ENCODE data around the gene TMEM86A. TPM values are rescaled to one million over a fixed set of nuclear protein-coding genes. Genes with fewer than 3 reads are reported as not detected.
A peak's percentile ranks its signal among the peaks of the same experiment; 100 is the strongest.
"Not testable (repeated sequence)": the region's sequence is repeated elsewhere in the genome, so short reads cannot be mapped to it uniquely, and the experiment has no call there.

Gene TMEM86A
- total RNA-seq, 2 experiments from 2014 or later = 0.92 to 2.7 TPM

DNA sequence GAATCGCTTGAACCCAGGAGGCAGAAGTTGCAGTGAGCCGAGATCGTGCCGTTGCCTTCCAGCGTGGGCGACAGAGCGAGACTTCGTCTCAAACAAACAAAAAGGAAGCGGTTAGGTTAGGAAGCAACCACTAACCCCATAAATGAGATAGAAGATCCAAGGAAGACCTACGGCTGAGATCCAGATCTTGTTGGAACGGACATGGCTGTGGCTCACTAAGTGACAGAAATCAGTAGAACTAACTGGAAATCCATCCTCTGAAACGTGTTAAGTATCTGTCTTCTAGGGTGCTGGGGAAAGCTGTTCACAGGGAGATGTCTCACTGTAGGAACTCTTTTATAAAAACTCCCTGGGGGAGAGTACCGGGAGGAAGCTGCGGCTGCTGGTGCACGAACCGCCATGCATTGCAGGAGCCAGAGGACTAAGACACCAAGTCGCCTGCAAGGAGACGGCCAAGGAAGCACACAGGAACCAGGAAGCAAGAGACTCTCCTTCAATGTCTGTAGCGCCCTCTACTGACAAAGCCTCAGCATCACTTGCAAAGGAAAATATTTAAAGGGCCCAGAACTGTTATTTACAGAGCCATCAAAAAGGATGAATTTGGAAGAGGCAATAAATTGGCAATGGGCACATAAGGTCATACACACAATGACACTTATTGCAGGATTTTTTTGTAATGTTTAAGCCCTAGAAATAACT is 47.6 kb upstream of the TMEM86A start:
- intact Hi-C loops (cut with micrococcal nuclease; ENCODE audit: unreplicated experiment) = loop anchor here (2.0 kb wide), 1 partner anchor 110 kb away; no protein-coding TSS in a partner anchor
- CTCF ChIA-PET (ENCODE audit: unreplicated experiment) = no interaction called here
- no peak overlapping the region for H3K27ac ChIP-seq (ENCODE audit: low read depth, low read length, poor library complexity, severe bottlenecking)
- no peak for TF ChIP-seq EZH2phosphoT487 (IDR thresholded peaks at IDR 0.05; ENCODE audit: borderline replicate concordance, low read depth, low read length)
- TF ChIP-seq, protein P1, sequence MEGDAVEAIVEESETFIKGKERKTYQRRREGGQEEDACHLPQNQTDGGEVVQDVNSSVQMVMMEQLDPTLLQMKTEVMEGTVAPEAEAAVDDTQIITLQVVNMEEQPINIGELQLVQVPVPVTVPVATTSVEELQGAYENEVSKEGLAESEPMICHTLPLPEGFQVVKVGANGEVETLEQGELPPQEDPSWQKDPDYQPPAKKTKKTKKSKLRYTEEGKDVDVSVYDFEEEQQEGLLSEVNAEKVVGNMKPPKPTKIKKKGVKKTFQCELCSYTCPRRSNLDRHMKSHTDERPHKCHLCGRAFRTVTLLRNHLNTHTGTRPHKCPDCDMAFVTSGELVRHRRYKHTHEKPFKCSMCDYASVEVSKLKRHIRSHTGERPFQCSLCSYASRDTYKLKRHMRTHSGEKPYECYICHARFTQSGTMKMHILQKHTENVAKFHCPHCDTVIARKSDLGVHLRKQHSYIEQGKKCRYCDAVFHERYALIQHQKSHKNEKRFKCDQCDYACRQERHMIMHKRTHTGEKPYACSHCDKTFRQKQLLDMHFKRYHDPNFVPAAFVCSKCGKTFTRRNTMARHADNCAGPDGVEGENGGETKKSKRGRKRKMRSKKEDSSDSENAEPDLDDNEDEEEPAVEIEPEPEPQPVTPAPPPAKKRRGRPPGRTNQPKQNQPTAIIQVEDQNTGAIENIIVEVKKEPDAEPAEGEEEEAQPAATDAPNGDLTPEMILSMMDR (conservative IDR thresholded peaks at IDR 0.05; ENCODE audit: low read length) = peak; percentile 86
- no peaks in the 10 kb centered on the region for H3K4me1 ChIP-seq (ENCODE audit: insufficient read depth, low read length, poor library complexity, severe bottlenecking)
- peak overlapping the region; percentile 52; the same call in 1 of the 2 replicates for H2AFZ ChIP-seq (ENCODE audit: low read length)
- no peaks in the 10 kb centered on the region for H3K79me2 ChIP-seq (ENCODE audit: insufficient read depth, low read depth, low read length)
- peak; percentile 60 for DNase-seq (ENCODE audit: low spot score)
- no peak overlapping the region for H3K4me3 ChIP-seq (ENCODE audit: low read depth, low read length, poor library complexity, severe bottlenecking)
- no peak overlapping the region for H3K4me2 ChIP-seq (ENCODE audit: low read length)
- no peaks in the 10 kb centered on the region for H4K20me1 ChIP-seq (ENCODE audit: insufficient read depth, low read length)
- no peaks in the 10 kb centered on the region for H3K9me2 ChIP-seq (ENCODE audit: insufficient read depth, low read length)
- no TSS peak for BruUV-seq (replicated peaks)
- H3K9me3 ChIP-seq (ENCODE audit: low read length) = no peaks in the 10 kb centered on the region
- POLR2A ChIA-PET = interaction anchor here (0.6 to 1.4 kb wide), 2 partner anchors 16 to 22 kb away, joined by 3 read pairs; no protein-coding TSS in a partner anchor
- H3K36me3 ChIP-seq (ENCODE audit: insufficient read depth, low read length) = no peaks in the 10 kb centered on the region

- no peaks in the 10 kb centered on the region for H3K9me3 ChIP-seq (ENCODE audit: low read length)
- TF ChIP-seq, protein P1 (conservative IDR thresholded peaks at IDR 0.05; ENCODE audit: low read length) = no peak
- TF ChIP-seq EZH2phosphoT487 (IDR thresholded peaks at IDR 0.05; ENCODE audit: borderline replicate concordance, low read depth, low read length) = no peak
- no TSS peak for BruUV-seq (replicated peaks)
- H3K36me3 ChIP-seq (ENCODE audit: insufficient read depth, low read length) = no peaks in the 10 kb centered on the region
- H4K20me1 ChIP-seq (ENCODE audit: insufficient read depth, low read length) = no peaks in the 10 kb centered on the region
- ChIA-PET CTCF (ENCODE audit: unreplicated experiment) (no interaction called here), POLR2A (no interaction called here)
- H3K4me3 ChIP-seq (ENCODE audit: low read depth, low read length, poor library complexity, severe bottlenecking) = no peak overlapping the region
- no peaks in the 10 kb centered on the region for H3K4me1 ChIP-seq (ENCODE audit: insufficient read depth, low read length, poor library complexity, severe bottlenecking)
- H3K4me2 ChIP-seq (ENCODE audit: low read length) = no peak overlapping the region
- no peak overlapping the region for H3K27ac ChIP-seq (ENCODE audit: low read depth, low read length, poor library complexity, severe bottlenecking)
- H3K79me2 ChIP-seq (ENCODE audit: insufficient read depth, low read depth, low read length) = no peaks in the 10 kb centered on the region
- DNase-seq (ENCODE audit: low spot score) = no peak
- no peaks in the 10 kb centered on the region for H3K9me2 ChIP-seq (ENCODE audit: insufficient read depth, low read length)
- H2AFZ ChIP-seq (ENCODE audit: low read length) = no peak overlapping the region
- intact Hi-C loops (cut with micrococcal nuclease; ENCODE audit: unreplicated experiment) = no loop called here
Measured at GRCh38 chr11:18657673-18658072, 40.9 kb upstream of the TMEM86A start.

DNA sequence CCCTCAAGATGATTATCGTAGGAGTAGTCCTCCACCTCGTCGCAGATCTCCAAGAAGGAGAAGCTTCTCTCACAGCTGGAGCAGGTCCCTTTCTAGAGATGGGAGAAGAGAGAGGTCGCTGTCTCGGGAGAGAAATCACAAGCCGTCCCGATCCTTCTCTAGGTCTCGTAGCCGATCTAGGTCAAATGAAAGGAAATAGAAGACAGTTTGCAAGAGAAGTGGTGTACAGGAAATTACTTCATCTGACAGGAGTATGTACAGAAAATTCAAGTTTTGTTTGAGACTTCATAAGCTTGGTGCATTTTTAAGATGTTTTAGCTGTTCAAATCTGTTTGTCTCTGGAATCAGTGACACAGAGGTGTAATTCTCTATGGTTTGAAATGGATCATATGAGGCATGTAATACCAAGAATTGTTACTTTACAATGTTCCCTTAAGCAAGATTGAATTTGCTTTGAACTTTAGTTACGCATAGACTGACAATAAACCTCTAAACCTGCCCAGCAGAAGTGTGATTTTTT is 33.2 kb upstream of the TMEM86A start:
- H3K4me2 ChIP-seq (ENCODE audit: low read length); H3K4me3 ChIP-seq (ENCODE audit: low read depth, low read length, poor library complexity, severe bottlenecking); H3K27ac ChIP-seq (ENCODE audit: low read depth, low read length, poor library complexity, severe bottlenecking); BruUV-seq (replicated peaks); H2AFZ ChIP-seq (ENCODE audit: low read length); H3K79me2 ChIP-seq (ENCODE audit: insufficient read depth, low read depth, low read length); H3K9me2 ChIP-seq (ENCODE audit: insufficient read depth, low read length); H3K9me3 ChIP-seq (ENCODE audit: low read length); H3K36me3 ChIP-seq (ENCODE audit: insufficient read depth, low read length); DNase-seq (ENCODE audit: low spot score); H4K20me1 ChIP-seq (ENCODE audit: insufficient read depth, low read length); H3K4me1 ChIP-seq (ENCODE audit: insufficient read depth, low read length, poor library complexity, severe bottlenecking); intact Hi-C loops (cut with micrococcal nuclease; ENCODE audit: unreplicated experiment); CTCF ChIA-PET (ENCODE audit: unreplicated experiment): not testable (repeated sequence)
- POLR2A ChIA-PET = interaction anchor here (0.6 to 1.1 kb wide), 2 partner anchors 10 to 11 kb away, joined by 4 to 7 read pairs; no protein-coding TSS in a partner anchor

All from OCI-LY7 (cell line).